Measurements from ENCODE around the gene PTPN7.
A peak's percentile ranks its signal among the peaks of the same experiment; 100 is the strongest.

- peak; percentile 23 for TF ChIP-seq CTCF (IDR thresholded peaks at IDR 0.05; ENCODE audit: low read depth, low read length, missing input control)
- no peak for TF ChIP-seq SP1 (IDR thresholded peaks at IDR 0.05)
- no peak for TF ChIP-seq GABPA (IDR thresholded peaks at IDR 0.05 in 1 of 2, conservative IDR thresholded peaks at IDR 0.05 in 1 of 2)
- TF ChIP-seq, protein P1, sequence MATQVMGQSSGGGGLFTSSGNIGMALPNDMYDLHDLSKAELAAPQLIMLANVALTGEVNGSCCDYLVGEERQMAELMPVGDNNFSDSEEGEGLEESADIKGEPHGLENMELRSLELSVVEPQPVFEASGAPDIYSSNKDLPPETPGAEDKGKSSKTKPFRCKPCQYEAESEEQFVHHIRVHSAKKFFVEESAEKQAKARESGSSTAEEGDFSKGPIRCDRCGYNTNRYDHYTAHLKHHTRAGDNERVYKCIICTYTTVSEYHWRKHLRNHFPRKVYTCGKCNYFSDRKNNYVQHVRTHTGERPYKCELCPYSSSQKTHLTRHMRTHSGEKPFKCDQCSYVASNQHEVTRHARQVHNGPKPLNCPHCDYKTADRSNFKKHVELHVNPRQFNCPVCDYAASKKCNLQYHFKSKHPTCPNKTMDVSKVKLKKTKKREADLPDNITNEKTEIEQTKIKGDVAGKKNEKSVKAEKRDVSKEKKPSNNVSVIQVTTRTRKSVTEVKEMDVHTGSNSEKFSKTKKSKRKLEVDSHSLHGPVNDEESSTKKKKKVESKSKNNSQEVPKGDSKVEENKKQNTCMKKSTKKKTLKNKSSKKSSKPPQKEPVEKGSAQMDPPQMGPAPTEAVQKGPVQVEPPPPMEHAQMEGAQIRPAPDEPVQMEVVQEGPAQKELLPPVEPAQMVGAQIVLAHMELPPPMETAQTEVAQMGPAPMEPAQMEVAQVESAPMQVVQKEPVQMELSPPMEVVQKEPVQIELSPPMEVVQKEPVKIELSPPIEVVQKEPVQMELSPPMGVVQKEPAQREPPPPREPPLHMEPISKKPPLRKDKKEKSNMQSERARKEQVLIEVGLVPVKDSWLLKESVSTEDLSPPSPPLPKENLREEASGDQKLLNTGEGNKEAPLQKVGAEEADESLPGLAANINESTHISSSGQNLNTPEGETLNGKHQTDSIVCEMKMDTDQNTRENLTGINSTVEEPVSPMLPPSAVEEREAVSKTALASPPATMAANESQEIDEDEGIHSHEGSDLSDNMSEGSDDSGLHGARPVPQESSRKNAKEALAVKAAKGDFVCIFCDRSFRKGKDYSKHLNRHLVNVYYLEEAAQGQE (IDR thresholded peaks at IDR 0.05), result no peak
- TF ChIP-seq RAD21 (IDR thresholded peaks at IDR 0.05), result no peak
- no peak for TF ChIP-seq JUND (IDR thresholded peaks at IDR 0.05)
- TF ChIP-seq, protein P2, sequence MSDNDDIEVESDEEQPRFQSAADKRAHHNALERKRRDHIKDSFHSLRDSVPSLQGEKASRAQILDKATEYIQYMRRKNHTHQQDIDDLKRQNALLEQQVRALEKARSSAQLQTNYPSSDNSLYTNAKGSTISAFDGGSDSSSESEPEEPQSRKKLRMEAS (IDR thresholded peaks at IDR 0.05), result no peak
- no peak for TF ChIP-seq EGR1 (IDR thresholded peaks at IDR 0.05; ENCODE audit: low read depth in 2 of 2)
- no peak for TF ChIP-seq HNF4G (IDR thresholded peaks at IDR 0.05)
- no peak for TF ChIP-seq TAF1 (conservative IDR thresholded peaks at IDR 0.05)
- TF ChIP-seq FOXA1 (IDR thresholded peaks at IDR 0.05), result no peak
- no peak for TF ChIP-seq YY1 (IDR thresholded peaks at IDR 0.05)
- TF ChIP-seq, protein P3, sequence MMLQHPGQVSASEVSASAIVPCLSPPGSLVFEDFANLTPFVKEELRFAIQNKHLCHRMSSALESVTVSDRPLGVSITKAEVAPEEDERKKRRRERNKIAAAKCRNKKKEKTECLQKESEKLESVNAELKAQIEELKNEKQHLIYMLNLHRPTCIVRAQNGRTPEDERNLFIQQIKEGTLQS (IDR thresholded peaks at IDR 0.05), result no peak
These were observed at the start of gene PTPN7 for GRCh38 chr1:202160377-202160940.

Measured in liver (tissue), 3 donors.